ENCODE data around the gene ZIC1. TPM values are rescaled to one million over a fixed set of nuclear protein-coding genes. Genes with fewer than 3 reads are reported as not detected.

ZIC1 gene
- total RNA-seq, 1 experiment from 2014 or later: not detected

DNA sequence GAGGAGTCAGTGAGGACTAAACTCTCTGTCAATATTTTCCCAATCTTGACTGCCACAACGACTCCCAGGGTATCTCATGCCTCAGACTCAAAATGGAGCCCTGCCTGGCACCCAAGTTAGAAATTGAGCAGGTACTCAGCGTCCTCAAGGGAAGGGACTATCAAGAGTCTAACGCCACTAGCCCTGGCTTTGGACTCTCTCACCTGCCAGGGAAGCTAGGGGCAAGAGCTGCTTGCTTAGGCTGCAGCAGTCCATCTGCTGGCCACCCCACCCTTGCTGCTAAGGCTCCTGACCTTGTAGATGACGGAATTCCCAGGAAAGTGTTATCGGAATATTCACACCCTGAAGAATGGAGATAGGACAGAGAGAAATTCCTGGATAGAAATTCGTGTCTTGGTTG lies 35.9 kb upstream of the ZIC1 start:
- H4K20me1 ChIP-seq (ENCODE audit: insufficient read depth): no peaks in the 10 kb centered on the region
- H3K4me1 ChIP-seq (replicated peaks; ENCODE audit: insufficient read depth): no peaks in the 10 kb centered on the region
- no peak overlapping the region for H2AFZ ChIP-seq
- no peak overlapping the region for H3K4me2 ChIP-seq
- H3K9me3 ChIP-seq (ENCODE audit: insufficient read depth, low read depth): no peaks in the 10 kb centered on the region
- no TSS peak for BruUV-seq (replicated peaks)
- H3K36me3 ChIP-seq (ENCODE audit: low read depth): no peaks in the 10 kb centered on the region
- POLR2A ChIA-PET (ENCODE audit: unreplicated experiment): no interaction called here
- CTCF ChIA-PET: no interaction called here
- H3K27ac ChIP-seq: no peak overlapping the region
- H3K79me2 ChIP-seq (ENCODE audit: low read depth): no peaks in the 10 kb centered on the region
- H3K4me3 ChIP-seq: no peak overlapping the region
- intact Hi-C loops (cut with micrococcal nuclease; ENCODE audit: unreplicated experiment): no loop called here
- H3K9me2 ChIP-seq (ENCODE audit: insufficient read depth): no peaks in the 10 kb centered on the region
- TF ChIP-seq, protein P1, sequence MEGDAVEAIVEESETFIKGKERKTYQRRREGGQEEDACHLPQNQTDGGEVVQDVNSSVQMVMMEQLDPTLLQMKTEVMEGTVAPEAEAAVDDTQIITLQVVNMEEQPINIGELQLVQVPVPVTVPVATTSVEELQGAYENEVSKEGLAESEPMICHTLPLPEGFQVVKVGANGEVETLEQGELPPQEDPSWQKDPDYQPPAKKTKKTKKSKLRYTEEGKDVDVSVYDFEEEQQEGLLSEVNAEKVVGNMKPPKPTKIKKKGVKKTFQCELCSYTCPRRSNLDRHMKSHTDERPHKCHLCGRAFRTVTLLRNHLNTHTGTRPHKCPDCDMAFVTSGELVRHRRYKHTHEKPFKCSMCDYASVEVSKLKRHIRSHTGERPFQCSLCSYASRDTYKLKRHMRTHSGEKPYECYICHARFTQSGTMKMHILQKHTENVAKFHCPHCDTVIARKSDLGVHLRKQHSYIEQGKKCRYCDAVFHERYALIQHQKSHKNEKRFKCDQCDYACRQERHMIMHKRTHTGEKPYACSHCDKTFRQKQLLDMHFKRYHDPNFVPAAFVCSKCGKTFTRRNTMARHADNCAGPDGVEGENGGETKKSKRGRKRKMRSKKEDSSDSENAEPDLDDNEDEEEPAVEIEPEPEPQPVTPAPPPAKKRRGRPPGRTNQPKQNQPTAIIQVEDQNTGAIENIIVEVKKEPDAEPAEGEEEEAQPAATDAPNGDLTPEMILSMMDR (conservative IDR thresholded peaks at IDR 0.05): no peak
- TF ChIP-seq EZH2 (IDR thresholded peaks at IDR 0.05; ENCODE audit: low read depth): no peak
- DNase-seq: no peak
- H3F3A ChIP-seq (ENCODE audit: insufficient read depth, low read depth): no peaks in the 10 kb centered on the region
- no peaks in the 10 kb centered on the region for H3K27me3 ChIP-seq (ENCODE audit: insufficient read depth, low read depth)

DNA sequence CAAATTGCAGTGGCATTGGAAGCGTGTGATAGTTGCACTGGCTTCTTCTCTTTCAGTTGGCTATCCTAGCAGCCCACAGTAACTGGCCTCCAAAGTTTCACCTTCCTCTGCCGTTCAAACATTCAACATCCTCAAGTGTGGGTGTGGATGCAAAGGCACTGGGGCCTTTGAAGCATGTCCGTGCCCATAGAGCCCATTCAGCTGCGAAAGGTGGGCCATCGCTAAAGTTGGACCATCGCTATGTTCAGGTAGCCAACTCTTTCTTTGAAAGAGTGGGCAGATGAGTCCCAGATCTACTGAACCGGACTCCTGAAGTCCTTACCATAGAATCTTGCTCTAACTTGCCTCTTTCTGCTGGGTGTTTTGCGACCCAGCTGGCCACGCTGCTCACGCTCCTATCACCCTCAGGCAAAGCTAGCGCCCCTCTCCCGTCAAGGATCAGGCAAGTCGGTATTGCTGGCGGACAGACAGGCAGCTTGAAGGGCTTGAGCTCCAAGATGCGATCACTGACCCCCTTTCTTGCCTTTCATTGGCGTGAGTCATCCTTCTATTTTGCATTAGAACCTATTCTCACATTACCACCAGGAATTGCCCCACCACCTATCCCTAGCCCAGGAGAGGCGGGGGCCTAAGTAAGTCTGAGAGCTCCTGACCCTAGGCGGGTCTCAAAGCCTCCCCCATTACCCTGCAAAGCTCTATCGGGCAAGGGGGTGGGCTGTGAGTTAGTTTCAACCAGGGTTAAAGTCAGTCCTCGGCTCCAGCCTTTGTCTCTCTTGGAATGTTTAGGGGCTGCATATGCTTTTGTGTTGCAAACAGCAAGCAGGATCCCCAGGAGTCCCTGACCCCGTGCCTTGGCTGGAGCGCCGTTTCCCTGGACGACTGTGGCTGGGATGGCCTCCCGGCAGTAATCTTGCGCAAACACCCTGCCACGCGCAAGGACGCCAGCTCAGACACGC lies 31.5 kb upstream of the ZIC1 start:
- TF ChIP-seq, protein P1 (conservative IDR thresholded peaks at IDR 0.05): no peak
- no peak for TF ChIP-seq EZH2 (IDR thresholded peaks at IDR 0.05; ENCODE audit: low read depth)
- Histone ChIP-seq H3K4me2 (no peak overlapping the region), H3K9me2 (ENCODE audit: insufficient read depth) (no peaks in the 10 kb centered on the region), H4K20me1 (ENCODE audit: insufficient read depth) (no peaks in the 10 kb centered on the region), H3K27me3 (ENCODE audit: insufficient read depth, low read depth) (no peaks in the 10 kb centered on the region), H3K36me3 (ENCODE audit: low read depth) (no peaks in the 10 kb centered on the region), H3K9me3 (ENCODE audit: insufficient read depth, low read depth) (no peaks in the 10 kb centered on the region), H3F3A (ENCODE audit: insufficient read depth, low read depth) (no peaks in the 10 kb centered on the region), H3K27ac (no peak overlapping the region), H3K79me2 (ENCODE audit: low read depth) (no peaks in the 10 kb centered on the region), H3K4me1 (replicated peaks; ENCODE audit: insufficient read depth) (no peaks in the 10 kb centered on the region), H3K4me3 (no peak overlapping the region), H2AFZ (no peak overlapping the region)
- BruUV-seq (replicated peaks): no TSS peak
- ChIA-PET CTCF (no interaction called here), POLR2A (ENCODE audit: unreplicated experiment) (no interaction called here)
- intact Hi-C loops (cut with micrococcal nuclease; ENCODE audit: unreplicated experiment): no loop called here
- DNase-seq: no peak

DNA sequence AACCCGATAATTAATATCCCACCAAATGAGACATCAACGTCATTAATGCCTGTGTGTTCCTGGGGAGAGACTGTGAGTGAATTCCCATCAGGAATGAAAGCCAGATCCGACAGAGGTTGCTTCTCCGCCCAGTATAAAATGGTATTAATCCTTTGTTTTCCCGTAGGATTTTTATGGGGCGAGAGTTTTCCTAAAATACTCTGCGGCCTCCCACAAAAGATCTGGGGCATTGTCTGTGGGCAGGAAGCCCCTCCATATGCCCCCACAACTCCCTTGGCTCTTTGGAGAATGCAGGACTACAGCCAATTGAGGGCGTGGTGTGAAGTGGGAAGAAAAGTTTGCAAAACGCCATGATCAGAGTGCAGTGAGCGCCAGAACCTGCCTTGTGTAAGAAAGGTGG lies 29.5 kb upstream of the ZIC1 start:
- intact Hi-C loops (cut with micrococcal nuclease; ENCODE audit: unreplicated experiment): no loop called here
- H3K27ac ChIP-seq: no peak overlapping the region
- no peaks in the 10 kb centered on the region for H4K20me1 ChIP-seq (ENCODE audit: insufficient read depth)
- ChIA-PET POLR2A (ENCODE audit: unreplicated experiment) (no interaction called here), CTCF (no interaction called here)
- H3K4me3 ChIP-seq: no peak overlapping the region
- no peaks in the 10 kb centered on the region for H3K79me2 ChIP-seq (ENCODE audit: low read depth)
- H2AFZ ChIP-seq: no peak overlapping the region
- no peaks in the 10 kb centered on the region for H3K9me2 ChIP-seq (ENCODE audit: insufficient read depth)
- H3F3A ChIP-seq (ENCODE audit: insufficient read depth, low read depth): no peaks in the 10 kb centered on the region
- no peaks in the 10 kb centered on the region for H3K36me3 ChIP-seq (ENCODE audit: low read depth)
- H3K9me3 ChIP-seq (ENCODE audit: insufficient read depth, low read depth): no peaks in the 10 kb centered on the region
- no peaks in the 10 kb centered on the region for H3K27me3 ChIP-seq (ENCODE audit: insufficient read depth, low read depth)
- TF ChIP-seq, protein P1 (conservative IDR thresholded peaks at IDR 0.05): no peak
- TF ChIP-seq EZH2 (IDR thresholded peaks at IDR 0.05; ENCODE audit: low read depth): no peak
- H3K4me2 ChIP-seq: no peak overlapping the region
- no peaks in the 10 kb centered on the region for H3K4me1 ChIP-seq (replicated peaks; ENCODE audit: insufficient read depth)
- DNase-seq: no peak
- no TSS peak for BruUV-seq (replicated peaks)

Measured in PC-9 (cell line).